ENCODE measurements around the gene PPIAL4G.
"Not testable (repeated sequence)": the region's sequence is repeated elsewhere in the genome, so short reads cannot be mapped to it uniquely, and the experiment has no call there.

The PPIAL4G gene

GRCh38 chr1:148483029-148483428, at the start of gene PPIAL4G:
Gene PPIAL4G (minus strand): TSS chr1:148483302. CDS start chr1:148483252, 50 bp downstream.
- not testable (repeated sequence) for DNase-seq (ENCODE audit: low spot score)

GRCh38 chr1:148532158-148532557, 49.1 kb upstream of the PPIAL4G start:
- DNase-seq (ENCODE audit: low spot score): not testable (repeated sequence)

GRCh38 chr1:148529101-148529567, 46.0 kb upstream of the PPIAL4G start:
- not testable (repeated sequence) for DNase-seq (ENCODE audit: low spot score)

- DNase-seq (ENCODE audit: low spot score): not testable (repeated sequence)
Observed at GRCh38 chr1:148528591-148528990, 45.5 kb upstream of the PPIAL4G start.

GRCh38 chr1:148526587-148526986, 43.5 kb upstream of the PPIAL4G start:
- DNase-seq (ENCODE audit: low spot score): not testable (repeated sequence)

GRCh38 chr1:148523205-148524144, 40.4 kb upstream of the PPIAL4G start:
- not testable (repeated sequence) for DNase-seq (ENCODE audit: low spot score)

- DNase-seq (ENCODE audit: low spot score): peak; percentile 48
Observed at GRCh38 chr1:148522561-148523204, 39.6 kb upstream of the PPIAL4G start.

- DNase-seq (ENCODE audit: low spot score): not testable (repeated sequence)
Observed at GRCh38 chr1:148522072-148522471, 39.0 kb upstream of the PPIAL4G start.

- not testable (repeated sequence) for DNase-seq (ENCODE audit: low spot score)
Observed at GRCh38 chr1:148514310-148514709, 31.2 kb upstream of the PPIAL4G start.

GRCh38 chr1:148512571-148513184, 29.6 kb upstream of the PPIAL4G start:
- not testable (repeated sequence) for DNase-seq (ENCODE audit: low spot score)

- not testable (repeated sequence) for DNase-seq (ENCODE audit: low spot score)
Observed at GRCh38 chr1:148493933-148494332, 10.8 kb upstream of the PPIAL4G start.

- not testable (repeated sequence) for DNase-seq (ENCODE audit: low spot score)
Observed at GRCh38 chr1:148481134-148481533, 2.0 kb downstream of the PPIAL4G start.

- not testable (repeated sequence) for DNase-seq (ENCODE audit: low spot score)
Observed at GRCh38 chr1:148459694-148460093, 23.4 kb downstream of the PPIAL4G start.

- DNase-seq (ENCODE audit: low spot score): not testable (repeated sequence)
Observed at GRCh38 chr1:148458901-148459581, 24.1 kb downstream of the PPIAL4G start.

GRCh38 chr1:148458398-148458797, 24.7 kb downstream of the PPIAL4G start:
- DNase-seq (ENCODE audit: low spot score): not testable (repeated sequence)

- not testable (repeated sequence) for DNase-seq (ENCODE audit: low spot score)
Observed at GRCh38 chr1:148452845-148453244, 30.3 kb downstream of the PPIAL4G start.

GRCh38 chr1:148439654-148440325, 43.3 kb downstream of the PPIAL4G start:
- not testable (repeated sequence) for DNase-seq (ENCODE audit: low spot score)

- no peak for DNase-seq (ENCODE audit: low spot score)
Observed at GRCh38 chr1:148435406-148435805, 47.7 kb downstream of the PPIAL4G start.

- no peak for DNase-seq (ENCODE audit: low spot score)
Observed at GRCh38 chr1:148434832-148435231, 48.3 kb downstream of the PPIAL4G start.

GRCh38 chr1:148432916-148433317, 50.2 kb downstream of the PPIAL4G start:
- DNase-seq (ENCODE audit: low spot score): not testable (repeated sequence)
